ENCODE measurements around the gene HNRNPF. TPM values are rescaled to one million over a fixed set of nuclear protein-coding genes. Genes with fewer than 3 reads are reported as not detected.

Gene HNRNPF
- total RNA-seq, 1 donor: 229 TPM

DNA sequence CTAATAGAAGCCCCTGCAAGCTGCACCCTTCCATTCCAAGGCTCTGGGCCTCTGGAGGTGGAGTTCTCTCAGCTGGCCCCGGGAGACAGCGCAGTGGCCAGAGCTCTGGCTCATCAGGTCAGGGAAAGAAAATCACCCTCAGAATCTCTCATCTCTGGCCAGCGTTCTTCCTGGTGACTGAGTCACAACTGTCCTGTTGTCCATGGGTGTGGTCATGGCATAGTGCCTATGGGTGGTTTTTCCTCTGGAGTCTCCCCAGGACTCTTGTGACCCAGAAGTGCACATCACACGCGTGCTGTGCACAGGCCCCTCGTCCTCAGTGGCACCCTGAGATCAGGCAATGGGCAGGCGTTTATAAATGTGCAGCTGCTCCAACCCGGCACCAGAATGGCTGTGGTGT lies 64.9 kb downstream of the HNRNPF start:
- DNase-seq (ENCODE audit: insufficient read length, low spot score, missing footprints): peak; percentile 93
- no peaks in the 10 kb centered on the region for H3K36me3 ChIP-seq (ENCODE audit: insufficient read depth, low read length)
- H3K4me1 ChIP-seq (ENCODE audit: insufficient read depth, low read length): no peaks in the 10 kb centered on the region
- no peak overlapping the region for H3K4me2 ChIP-seq (ENCODE audit: insufficient read depth, low read length)
- H3K27ac ChIP-seq (ENCODE audit: low read depth, low read length): no peak overlapping the region
- no peaks in the 10 kb centered on the region for H3K9me3 ChIP-seq (ENCODE audit: low read depth, low read length)
- no peaks in the 10 kb centered on the region for H3K79me2 ChIP-seq (ENCODE audit: insufficient read depth, low read length)
- no peak overlapping the region for H3K4me3 ChIP-seq (ENCODE audit: insufficient read depth, low read length)
- peaks cover 9% of the 10 kb centered on the region for H3K27me3 ChIP-seq (ENCODE audit: insufficient read depth, low read length)
- no peak overlapping the region for H2AFZ ChIP-seq (ENCODE audit: low read length)
- no peaks in the 10 kb centered on the region for H4K20me1 ChIP-seq (ENCODE audit: insufficient read depth, low read length)
- TF ChIP-seq, protein P1, sequence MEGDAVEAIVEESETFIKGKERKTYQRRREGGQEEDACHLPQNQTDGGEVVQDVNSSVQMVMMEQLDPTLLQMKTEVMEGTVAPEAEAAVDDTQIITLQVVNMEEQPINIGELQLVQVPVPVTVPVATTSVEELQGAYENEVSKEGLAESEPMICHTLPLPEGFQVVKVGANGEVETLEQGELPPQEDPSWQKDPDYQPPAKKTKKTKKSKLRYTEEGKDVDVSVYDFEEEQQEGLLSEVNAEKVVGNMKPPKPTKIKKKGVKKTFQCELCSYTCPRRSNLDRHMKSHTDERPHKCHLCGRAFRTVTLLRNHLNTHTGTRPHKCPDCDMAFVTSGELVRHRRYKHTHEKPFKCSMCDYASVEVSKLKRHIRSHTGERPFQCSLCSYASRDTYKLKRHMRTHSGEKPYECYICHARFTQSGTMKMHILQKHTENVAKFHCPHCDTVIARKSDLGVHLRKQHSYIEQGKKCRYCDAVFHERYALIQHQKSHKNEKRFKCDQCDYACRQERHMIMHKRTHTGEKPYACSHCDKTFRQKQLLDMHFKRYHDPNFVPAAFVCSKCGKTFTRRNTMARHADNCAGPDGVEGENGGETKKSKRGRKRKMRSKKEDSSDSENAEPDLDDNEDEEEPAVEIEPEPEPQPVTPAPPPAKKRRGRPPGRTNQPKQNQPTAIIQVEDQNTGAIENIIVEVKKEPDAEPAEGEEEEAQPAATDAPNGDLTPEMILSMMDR (IDR thresholded peaks at IDR 0.05; ENCODE audit: extremely low read depth, low read depth, low read length): no peak

DNA sequence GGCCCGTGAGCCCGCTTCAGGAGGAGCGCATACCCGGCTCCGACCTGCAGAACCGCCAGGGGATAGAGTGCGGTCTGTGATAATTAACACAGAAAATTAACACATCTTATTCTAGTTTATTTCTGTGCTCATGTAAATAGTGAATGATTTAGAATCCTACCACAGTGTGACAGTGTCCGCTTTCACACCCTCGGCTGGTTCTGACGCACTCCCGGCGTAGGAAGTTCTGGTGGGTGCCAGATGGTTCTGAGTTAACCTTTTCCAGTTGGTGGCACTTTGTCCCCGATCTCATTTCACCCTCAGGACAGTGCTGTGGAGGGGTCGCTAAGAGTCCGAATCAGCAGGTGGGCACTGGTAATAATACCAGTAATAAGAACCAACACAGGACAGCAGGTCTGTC lies 65.9 kb downstream of the HNRNPF start:
- Histone ChIP-seq H3K9me3 (ENCODE audit: low read depth, low read length) (no peaks in the 10 kb centered on the region), H3K27ac (ENCODE audit: low read depth, low read length) (no peak overlapping the region), H3K4me3 (ENCODE audit: insufficient read depth, low read length) (no peak overlapping the region), H3K36me3 (ENCODE audit: insufficient read depth, low read length) (no peaks in the 10 kb centered on the region), H4K20me1 (ENCODE audit: insufficient read depth, low read length) (no peaks in the 10 kb centered on the region), H3K4me2 (ENCODE audit: insufficient read depth, low read length) (no peak overlapping the region), H3K4me1 (ENCODE audit: insufficient read depth, low read length) (no peaks in the 10 kb centered on the region), H3K27me3 (ENCODE audit: insufficient read depth, low read length) (peaks cover 9% of the 10 kb centered on the region), H2AFZ (ENCODE audit: low read length) (no peak overlapping the region), H3K79me2 (ENCODE audit: insufficient read depth, low read length) (no peaks in the 10 kb centered on the region)
- peak; percentile 63 for DNase-seq (ENCODE audit: insufficient read length, low spot score, missing footprints)
- TF ChIP-seq, protein P1 (IDR thresholded peaks at IDR 0.05; ENCODE audit: extremely low read depth, low read depth, low read length): no peak

DNA sequence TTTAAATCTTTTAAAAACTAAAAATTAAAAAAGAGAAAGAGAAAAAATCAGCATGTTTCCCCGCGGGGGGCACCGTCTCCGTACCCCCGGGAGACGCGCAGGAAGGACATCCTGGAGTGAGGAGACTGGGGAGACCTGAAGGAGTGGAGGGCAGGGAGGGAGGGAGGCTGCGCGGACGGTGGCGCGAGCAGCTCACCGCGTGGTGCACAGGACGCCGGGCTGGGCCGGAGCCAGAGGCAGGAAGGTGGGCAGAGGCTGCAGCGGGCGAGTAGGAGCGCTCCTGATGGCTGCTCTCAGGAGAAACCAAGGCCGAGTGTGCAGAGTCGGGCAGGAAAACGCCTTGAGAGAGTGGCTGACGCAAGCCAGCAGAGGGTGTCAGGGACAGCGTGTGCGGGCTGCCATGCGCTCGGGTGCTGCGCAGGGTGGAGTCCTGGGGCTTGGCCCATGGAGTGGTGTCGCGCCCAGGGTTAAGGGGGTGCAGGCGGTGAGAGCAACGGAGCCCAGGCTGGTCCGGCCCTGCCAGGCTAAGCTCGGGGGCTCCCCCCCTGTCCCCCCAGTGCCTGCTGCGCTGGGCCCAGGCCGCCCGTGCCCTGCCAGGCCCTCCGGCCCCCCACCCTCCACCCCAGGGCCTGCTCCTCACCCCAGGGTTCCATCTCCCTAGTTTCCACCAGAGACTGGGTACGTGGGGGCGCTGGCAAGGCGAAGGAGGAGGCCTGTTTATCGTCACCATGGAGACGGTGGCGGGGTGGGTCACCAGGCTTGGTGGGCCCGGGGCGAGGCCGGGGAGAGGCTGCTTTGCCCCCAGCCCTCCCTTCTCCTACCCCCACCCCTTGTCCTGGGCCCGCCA lies 66.5 kb downstream of the HNRNPF start:
- TF ChIP-seq, protein P1 (IDR thresholded peaks at IDR 0.05; ENCODE audit: extremely low read depth, low read depth, low read length): no peak

DNA sequence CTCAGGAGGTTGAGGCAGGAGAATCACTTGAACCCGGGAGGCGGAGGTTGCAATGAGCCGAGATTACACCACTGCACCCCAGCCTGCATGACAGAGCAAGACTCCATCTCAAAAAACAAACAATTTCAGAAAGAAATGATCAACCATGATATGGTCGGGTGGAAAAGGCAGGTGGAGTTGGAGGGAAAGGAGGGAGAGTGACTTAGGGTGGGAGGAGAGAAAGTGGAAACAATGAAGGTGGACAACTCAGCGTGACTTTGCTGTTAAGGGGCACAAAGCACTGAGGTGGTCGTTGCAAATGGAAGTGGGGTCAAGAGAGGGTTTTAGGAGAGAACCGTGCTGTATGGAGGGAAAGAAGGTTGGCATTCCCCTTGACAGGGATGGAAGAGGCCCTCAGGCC lies 67.5 kb downstream of the HNRNPF start:
- TF ChIP-seq, protein P1 (IDR thresholded peaks at IDR 0.05; ENCODE audit: extremely low read depth, low read depth, low read length): no peak
- H3K36me3 ChIP-seq (ENCODE audit: insufficient read depth, low read length): no peaks in the 10 kb centered on the region
- no peaks in the 10 kb centered on the region for H4K20me1 ChIP-seq (ENCODE audit: insufficient read depth, low read length)
- H3K9me3 ChIP-seq (ENCODE audit: low read depth, low read length): no peaks in the 10 kb centered on the region
- H3K79me2 ChIP-seq (ENCODE audit: insufficient read depth, low read length): no peaks in the 10 kb centered on the region
- peaks cover 9% of the 10 kb centered on the region for H3K27me3 ChIP-seq (ENCODE audit: insufficient read depth, low read length)
- H3K4me3 ChIP-seq (ENCODE audit: insufficient read depth, low read length): no peak overlapping the region
- peak; percentile 68 for DNase-seq (ENCODE audit: insufficient read length, low spot score, missing footprints)
- no peaks in the 10 kb centered on the region for H3K4me1 ChIP-seq (ENCODE audit: insufficient read depth, low read length)
- H2AFZ ChIP-seq (ENCODE audit: low read length): no peak overlapping the region
- no peak overlapping the region for H3K4me2 ChIP-seq (ENCODE audit: insufficient read depth, low read length)
- H3K27ac ChIP-seq (ENCODE audit: low read depth, low read length): no peak overlapping the region

More for the DNA sequence above, 66.5 kb downstream of the HNRNPF start:
- H3K27me3 ChIP-seq (ENCODE audit: insufficient read depth, low read length): peaks cover 9% of the 10 kb centered on the region
- DNase-seq (ENCODE audit: insufficient read length, low spot score, missing footprints): peak; percentile 29
- H4K20me1 ChIP-seq (ENCODE audit: insufficient read depth, low read length): no peaks in the 10 kb centered on the region
- H3K79me2 ChIP-seq (ENCODE audit: insufficient read depth, low read length): no peaks in the 10 kb centered on the region
- no peaks in the 10 kb centered on the region for H3K4me1 ChIP-seq (ENCODE audit: insufficient read depth, low read length)
- no peaks in the 10 kb centered on the region for H3K36me3 ChIP-seq (ENCODE audit: insufficient read depth, low read length)
- no peak overlapping the region for H2AFZ ChIP-seq (ENCODE audit: low read length)
- H3K4me3 ChIP-seq (ENCODE audit: insufficient read depth, low read length): no peak overlapping the region
- no peak overlapping the region for H3K27ac ChIP-seq (ENCODE audit: low read depth, low read length)
- H3K4me2 ChIP-seq (ENCODE audit: insufficient read depth, low read length): no peak overlapping the region
- no peaks in the 10 kb centered on the region for H3K9me3 ChIP-seq (ENCODE audit: low read depth, low read length)

Measured in osteoblast (primary cell).